HepG2 (cell line): ENCODE measurements around the gene CAPZA2. TPM values are rescaled to one million over a fixed set of nuclear protein-coding genes. Genes with fewer than 3 reads are reported as not detected.

Experiments
- ATAC-seq: fragments of 200-7000 bp; cut with Tn5 transposase; 3 replicates; pipeline ENCODE4 v1.9.1; 2020; ENCODE audit warnings: mild to moderate bottlenecking, moderate library complexity
- BruUV-seq: library from RNA; stranded (reverse); fragments of 400-500 nt; replicated peaks from 2 replicates; lab custom pipeline; 2021; lab: Mats Ljungman, UMichigan
- CTCF ChIA-PET: fragments of 300-600 bp; formaldehyde crosslinking; extraction: SDS; loops from one replicate; lab custom pipeline; 2021; ENCODE audit warnings: low total read pairs, inconsistent platforms, low intra/inter-chr PET ratio; lab: Yijun Ruan, JAX
- POLR2A ChIA-PET: fragments of 350-600 bp; sonication (Branson Sonifier 250); formaldehyde crosslinking; loops from one replicate; lab custom pipeline; 2020; ENCODE audit warnings: antibody characterized with exemption, inconsistent platforms; lab: Yijun Ruan, JAX
- DNase-seq: peaks from one replicate; pipeline ENCODE4 v3.0.0-alpha.2; 2015; ENCODE audit warnings: low spot score
- FAIRE-seq: peaks from 3 replicates; lab custom pipeline; 2011; peaks lifted over from hg19 to GRCh38; lab: Jason Lieb, UNC
- H2AFZ ChIP-seq: one replicate; pipeline ENCODE4 v1.6.1; 2011; ENCODE audit warnings: low read length, inconsistent platforms
- H3K27ac ChIP-seq: fragments of 300-600 bp; 3 replicates; pipeline ENCODE4 v1.8.0; 2011; ENCODE audit warnings: mixed run types, mild to moderate bottlenecking, mixed read lengths, low read length, inconsistent platforms; ENCODE audit not compliant: insufficient read depth; ENCODE audit errors: extremely low read length
- H3K27me3 ChIP-seq, 2 experiments: fragments of 200-600 bp in 1 of 2; 2 replicates in 1 of 2; 3 replicates in 1 of 2; pipeline versions ENCODE4 v1.6.0 to v1.8.0; 2011; ENCODE audit warnings: low read length in 2 of 2, mild to moderate bottlenecking in 2 of 2, moderate library complexity in 2 of 2, inconsistent platforms in 1 of 2; ENCODE audit not compliant: insufficient read depth in 2 of 2, control insufficient read depth in 1 of 2
- H3K36me3 ChIP-seq, 2 experiments: fragments of 200-600 bp in 1 of 2; replicated peaks in 1 of 2; 2 replicates in 1 of 2; 3 replicates in 1 of 2; pipeline versions ENCODE4 v1.5.1 to v1.8.0; 2011; ENCODE audit warnings: low read length in 2 of 2, inconsistent platforms in 1 of 2; ENCODE audit not compliant: insufficient read depth in 2 of 2, control insufficient read depth in 1 of 2
- H3K4me1 ChIP-seq: 2 replicates; pipeline ENCODE4 v1.5.1; 2012; ENCODE audit warnings: low read length, inconsistent platforms; ENCODE audit not compliant: insufficient read depth
- H3K4me2 ChIP-seq: 2 replicates; pipeline ENCODE4 v1.6.0; 2011; ENCODE audit warnings: low read depth, low read length, inconsistent platforms
- H3K4me3 ChIP-seq, 3 experiments: fragments of 200-600 bp in 1 of 3; sonication (generic), shearing (Covaris generic) in 1 of 3; replicated peaks in 1 of 3; 2 replicates each; pipeline ENCODE4 v1.5.1; 2011 to 2016; ENCODE audit warnings: low read length in 3 of 3, inconsistent platforms in 2 of 3, low read depth in 2 of 3, mild to moderate bottlenecking in 2 of 3, control low read depth in 1 of 3, mixed read lengths in 1 of 3; ENCODE audit not compliant: insufficient read depth in 1 of 3
- H3K79me2 ChIP-seq: one replicate; pipeline ENCODE4 v1.6.1; 2011; ENCODE audit warnings: low read length, inconsistent platforms; ENCODE audit not compliant: insufficient read depth
- H3K9ac ChIP-seq: 2 replicates; pipeline ENCODE4 v1.6.0; 2011; ENCODE audit warnings: mild to moderate bottlenecking, low read depth, low read length, inconsistent platforms; ENCODE audit not compliant: insufficient read depth
- H3K9me3 ChIP-seq: 2 replicates; pipeline ENCODE4 v1.5.1; 2012; ENCODE audit warnings: mild to moderate bottlenecking, low read length
- H4K20me1 ChIP-seq: 2 replicates; pipeline ENCODE4 v1.6.0; 2011; ENCODE audit warnings: inconsistent platforms, mild to moderate bottlenecking, low read length, moderate library complexity; ENCODE audit not compliant: insufficient read depth
- CEBPB ChIP-seq: IDR thresholded peaks from 2 replicates; pipeline ENCODE4 v1.6.1; 2011; ENCODE audit warnings: low read depth, low read length, improper control_type of control experiment, borderline replicate concordance
- EHMT2 ChIP-seq: fragments of 200-600 bp; sonication (generic); IDR thresholded peaks from 2 replicates; pipeline ENCODE4 v1.7.0; 2017; ENCODE audit warnings: antibody characterized with exemption, low read depth, low read length, borderline replicate concordance
- HES4 ChIP-seq: sonication (generic); formaldehyde crosslinking; IDR thresholded peaks from 2 replicates; pipeline ENCODE4 v1.9.0; 2021; ENCODE audit warnings: mild to moderate bottlenecking, missing genetic modification reagents, borderline replicate concordance
- HNRNPH1 ChIP-seq: fragments of 200-400 bp; formaldehyde crosslinking; optimal IDR thresholded peaks from 2 replicates; pipeline ENCODE3; 2017; ENCODE audit warnings: mild to moderate bottlenecking, low read depth, low read length
- MAFF ChIP-seq: IDR thresholded peaks from 2 replicates; pipeline ENCODE4 v1.6.1; 2011; ENCODE audit warnings: low read depth, low read length, improper control_type of control experiment
- RFX1 ChIP-seq: fragments of 450-650 bp; IDR thresholded peaks from 2 replicates; pipeline ENCODE4 v1.6.1; 2017
- SMAD9 ChIP-seq: sonication (generic); formaldehyde crosslinking; IDR thresholded peaks from 2 replicates; pipeline ENCODE4 v1.5.1; 2020; ENCODE audit warnings: mild to moderate bottlenecking, missing genetic modification reagents
- SRF ChIP-seq: IDR thresholded peaks from 2 replicates; pipeline ENCODE4 v1.6.1; 2011; ENCODE audit warnings: mild to moderate bottlenecking, low read depth, low read length, moderate library complexity
- ZMYM2 ChIP-seq: sonication (generic); formaldehyde crosslinking; IDR thresholded peaks from 2 replicates; pipeline ENCODE4 v1.8.0; 2022; ENCODE audit warnings: mild to moderate bottlenecking, missing genetic modification reagents
- ZNF207 ChIP-seq: fragments of 450-650 bp; IDR thresholded peaks from 2 replicates; pipeline ENCODE4 v1.6.1; 2016; ENCODE audit warnings: antibody characterized with exemption, borderline replicate concordance
- ZNF512B ChIP-seq: sonication (generic); formaldehyde crosslinking; IDR thresholded peaks from 2 replicates; pipeline ENCODE4 v1.5.1; 2020; ENCODE audit warnings: missing genetic modification reagents, mild to moderate bottlenecking, borderline replicate concordance
- WGBS: methylation state at CpG from one replicate; pipeline ENCODE4 v1.1.6; 2017; ENCODE audit warnings: low lambda C conversion rate; 5-methylcytosine and 5-hydroxymethylcytosine counted together
- in situ Hi-C: cut with HindIII; loops from 2 replicates; pipeline ENCODE4 v1.10.0; 2017; ENCODE audit warnings: low pct_unique_long_range_greater_than_20kb; ENCODE audit not compliant: extremely low pct_ligation_motif_present
- intact Hi-C: fragments of 100-400 bp; cut with micrococcal nuclease; formaldehyde crosslinking; loops from one replicate; pipeline ENCODE4 v1.10.0; 2022; ENCODE audit not compliant: unreplicated experiment
- polyA plus RNA-seq, 8 experiments: library from polyadenylated mRNA; depleted of rRNA in 3 of 8; stranded (reverse) in 7 of 8; unstranded in 1 of 8; fragments of >200 nt; fragmentation: Illumina TruSeq in 4 of 8; extraction: Trizol in 4 of 8; gene quantifications; 2 replicates each; pipeline versions ENCODE4 v1.2.1 to v1.2.3, GENCODE V29; 2011 to 2016; ENCODE audit warnings: low read depth in 4 of 8, missing spikeins in 1 of 8, mixed read lengths in 1 of 8; ENCODE audit not compliant: insufficient read depth in 1 of 8
- total RNA-seq, 5 experiments: library from RNA; depleted of rRNA; stranded (reverse); fragments of >200 nt; fragmentation: Illumina TruSeq; extraction: Trizol; gene quantifications; 2 replicates each; pipeline ENCODE4 v1.2.3, GENCODE V29; 2016; ENCODE audit warnings: low read depth in 1 of 5
- TF ChIP-seq, protein P1 (sequence below): IDR thresholded peaks from 2 replicates; pipeline ENCODE4 v1.6.1; 2012; ENCODE audit warnings: low read depth, low read length, improper control_type of control experiment

CAPZA2 gene
- total and polyA plus RNA-seq, 2 of the 13 experiments (the other 11 are each of a cell fraction or from before 2014, with no cell fraction given): 38.4 to 199 TPM

- peaks cover 15% of the 10 kb centered on the region for H3K4me1 ChIP-seq
- CTCF ChIA-PET: no interaction called here
- H4K20me1 ChIP-seq: 0 out of 2 replicates have a peak, but pooled peaks cover 7% of the 10 kb centered on the region
- in situ Hi-C loops: no loop called here
- H3K27ac ChIP-seq: no peak overlapping the region
- no peaks in the 10 kb centered on the region for H3K36me3 ChIP-seq
- intact Hi-C loops: no loop called here
- H3K9ac ChIP-seq: no peak overlapping the region
- 98% methylated on average over 1 of the region's 1 CpG for WGBS
- no peak for FAIRE-seq
- H3K9me3 ChIP-seq: no peaks in the 10 kb centered on the region
- H3K79me2 ChIP-seq: peaks cover 17% of the 10 kb centered on the region
- no peak overlapping the region for H3K4me3 ChIP-seq
- no peak for TF ChIP-seq EHMT2
- TF ChIP-seq ZNF512B (CRISPR knock-in tag): no peak
- TF ChIP-seq SMAD9 (CRISPR knock-in tag): no peak
- TF ChIP-seq, protein P1, sequence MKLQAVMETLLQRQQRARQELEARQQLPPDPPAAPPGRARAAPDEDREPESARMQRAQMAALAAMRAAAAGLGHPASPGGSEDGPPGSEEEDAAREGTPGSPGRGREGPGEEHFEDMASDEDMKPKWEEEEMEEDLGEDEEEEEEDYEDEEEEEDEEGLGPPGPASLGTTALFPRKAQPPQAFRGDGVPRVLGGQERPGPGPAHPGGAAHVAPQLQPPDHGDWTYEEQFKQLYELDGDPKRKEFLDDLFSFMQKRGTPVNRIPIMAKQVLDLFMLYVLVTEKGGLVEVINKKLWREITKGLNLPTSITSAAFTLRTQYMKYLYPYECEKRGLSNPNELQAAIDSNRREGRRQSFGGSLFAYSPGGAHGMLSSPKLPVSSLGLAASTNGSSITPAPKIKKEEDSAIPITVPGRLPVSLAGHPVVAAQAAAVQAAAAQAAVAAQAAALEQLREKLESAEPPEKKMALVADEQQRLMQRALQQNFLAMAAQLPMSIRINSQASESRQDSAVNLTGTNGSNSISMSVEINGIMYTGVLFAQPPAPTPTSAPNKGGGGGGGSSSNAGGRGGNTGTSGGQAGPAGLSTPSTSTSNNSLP: 0 out of 2 replicates have a peak, but pooled peaks have one; percentile 23
- no peak for TF ChIP-seq HNRNPH1
- peak; percentile 37; the same call in 1 of the 2 replicates for TF ChIP-seq RFX1
- TF ChIP-seq ZMYM2 (CRISPR knock-in tag): no peak
- TF ChIP-seq CEBPB: peak; percentile 67; the same call in 1 of the 2 replicates
- TF ChIP-seq MAFF: 0 out of 2 replicates have a peak, but pooled peaks have one; percentile 9
- TF ChIP-seq ZNF207: no peak
- peak; percentile 65 for TF ChIP-seq SRF
- TF ChIP-seq HES4: no peak
- no peaks in the 10 kb centered on the region; a peak in 1 of 5 replicates for H3K27me3 ChIP-seq
- no peak for ATAC-seq
- BruUV-seq: no TSS peak
- DNase-seq: no peak
- POLR2A ChIA-PET: no interaction called here
- no peak overlapping the region for H3K4me2 ChIP-seq
- no peak overlapping the region for H2AFZ ChIP-seq
Measured at GRCh38 chr7:116859323-116859722, 3.1 kb upstream of the CAPZA2 start.
